LNCAP (cell line): Measurements from ENCODE around the gene S100PBP.
A peak's percentile ranks its signal among the peaks of the same experiment; 100 is the strongest.

Experiments used
- CTCF ChIP-seq: fragments of 450-650 bp; IDR thresholded peaks from 2 replicates; pipeline ENCODE4 v1.5.1; 2017; ENCODE audit warnings: mild to moderate bottlenecking

The S100PBP gene

GRCh38 chr1:32881291-32881690 lies 63.8 kb downstream of the S100PBP start:
- TF ChIP-seq CTCF = no peak

GRCh38 chr1:32881871-32882850 lies 64.7 kb downstream of the S100PBP start:
- TF ChIP-seq CTCF = no peak

- no peak for TF ChIP-seq CTCF
Measured at GRCh38 chr1:32883338-32884031, 66.0 kb downstream of the S100PBP start.

- no peak for TF ChIP-seq CTCF
Measured at GRCh38 chr1:32884032-32884372, 66.5 kb downstream of the S100PBP start.

GRCh38 chr1:32884726-32885125 lies 67.3 kb downstream of the S100PBP start:
- no peak for TF ChIP-seq CTCF

- no peak for TF ChIP-seq CTCF
Measured at GRCh38 chr1:32885676-32886003, 68.2 kb downstream of the S100PBP start.

GRCh38 chr1:32886004-32886827 lies 68.8 kb downstream of the S100PBP start, which contains the start of gene HPCA:
TSS of gene HPCA (plus strand) at chr1:32886491. CDS start at chr1:32888899, 2,408 bp downstream.
- TF ChIP-seq CTCF = peak; percentile 65
